ENCODE results near the gene FMO2. TPM values are rescaled to one million over a fixed set of nuclear protein-coding genes. Genes with fewer than 3 reads are reported as not detected.

FMO2 gene
- total RNA-seq, 2 donors from 2014 or later = not detected

- DNase-seq (ENCODE audit: low spot score in 2 of 2) (no peak), ATAC-seq (no peak)
- H3K36me3 Mint-ChIP-seq = no peaks in the 10 kb centered on the region
- peaks cover 0 to 4% of the 10 kb centered on the region in 2 donors for H3K9me3 Mint-ChIP-seq
- no peak overlapping the region for H3K27ac Mint-ChIP-seq
Measured at GRCh38 chr1:171161431-171161830, 23.7 kb upstream of the FMO2 start.

DNA sequence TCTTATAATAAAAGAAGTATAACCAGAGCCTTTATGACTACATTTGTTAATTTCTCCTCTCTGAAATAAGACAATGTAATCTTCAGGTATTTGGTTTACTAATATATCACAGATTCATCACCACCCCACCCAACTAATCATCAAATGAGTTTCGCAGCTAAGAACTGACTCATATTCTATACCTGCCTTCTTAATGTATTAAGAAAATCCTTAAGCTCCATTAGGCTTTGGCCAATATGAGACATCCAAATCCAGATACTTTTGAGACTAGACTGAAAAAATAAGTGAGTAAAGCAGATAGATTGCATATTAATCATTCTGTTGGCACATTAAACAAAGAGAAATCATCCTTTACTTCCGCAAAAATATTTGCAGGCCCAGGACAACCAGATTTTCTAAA lies 18.7 kb upstream of the FMO2 start:
- H3K9me3 Mint-ChIP-seq = no peaks in the 10 kb centered on the region
- no peaks in the 10 kb centered on the region for H3K36me3 Mint-ChIP-seq
- no peak for DNase-seq (ENCODE audit: low spot score in 2 of 2)
- no peak for ATAC-seq
- no peak overlapping the region for H3K27ac Mint-ChIP-seq

GRCh38 chr1:171167785-171168184 lies 17.3 kb upstream of the FMO2 start:
- Mint-ChIP-seq H3K27ac (no peak overlapping the region), H3K9me3 (no peaks in the 10 kb centered on the region), H3K36me3 (no peaks in the 10 kb centered on the region)
- no peak for ATAC-seq
- DNase-seq (ENCODE audit: low spot score in 2 of 2) = no peak

- Mint-ChIP-seq H3K36me3 (no peaks in the 10 kb centered on the region), H3K27ac (no peak overlapping the region), H3K9me3 (no peaks in the 10 kb centered on the region)
- no peak for ATAC-seq
- no peak for DNase-seq (ENCODE audit: low spot score in 2 of 2)
Measured at GRCh38 chr1:171172471-171172870, 12.6 kb upstream of the FMO2 start.

- DNase-seq (ENCODE audit: low spot score in 2 of 2) (no peak), ATAC-seq (no peak)
- Mint-ChIP-seq H3K27ac (no peak overlapping the region), H3K9me3 (no peaks in the 10 kb centered on the region), H3K36me3 (no peaks in the 10 kb centered on the region)
Measured at GRCh38 chr1:171173069-171173468, 12.0 kb upstream of the FMO2 start.

- no peak for ATAC-seq
Measured at GRCh38 chr1:171174560-171175294, 10.4 kb upstream of the FMO2 start.

DNA sequence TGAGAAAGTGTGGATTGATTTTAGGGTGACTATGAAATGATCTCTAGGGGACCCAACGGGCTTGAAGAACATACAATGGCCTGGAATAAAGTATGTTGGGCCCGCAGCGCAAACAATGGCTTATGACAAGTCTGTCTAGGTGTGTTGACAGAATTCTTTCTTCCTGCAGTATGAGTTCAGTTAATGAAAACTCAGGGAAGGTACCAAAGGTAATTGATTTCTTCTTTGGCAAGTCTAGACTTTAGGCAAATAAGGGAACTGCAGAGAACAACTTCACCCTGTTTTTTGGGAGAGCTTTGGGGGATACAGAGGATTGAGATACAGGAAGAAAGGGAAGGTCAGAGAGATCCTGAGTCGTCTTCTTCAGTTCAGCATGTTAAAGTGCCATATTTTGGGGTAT lies 7.8 kb upstream of the FMO2 start:
- H3K27ac Mint-ChIP-seq = no peak overlapping the region
- ATAC-seq (no peak), DNase-seq (ENCODE audit: low spot score in 2 of 2) (no peak)
- H3K36me3 Mint-ChIP-seq = no peaks in the 10 kb centered on the region
- H3K9me3 Mint-ChIP-seq = no peaks in the 10 kb centered on the region

More at GRCh38 chr1:171174560-171175294, 10.4 kb upstream of the FMO2 start:
- DNase-seq (ENCODE audit: low spot score in 2 of 2) = no peak
- H3K27ac Mint-ChIP-seq = no peak overlapping the region
- no peaks in the 10 kb centered on the region for H3K36me3 Mint-ChIP-seq
- no peaks in the 10 kb centered on the region for H3K9me3 Mint-ChIP-seq

GRCh38 chr1:171179318-171180227 lies 5.5 kb upstream of the FMO2 start:
- DNase-seq (ENCODE audit: low spot score in 2 of 2) (no peak), ATAC-seq (no peak)
- Mint-ChIP-seq H3K27ac (no peak overlapping the region), H3K36me3 (no peaks in the 10 kb centered on the region), H3K9me3 (no peaks in the 10 kb centered on the region)

DNA sequence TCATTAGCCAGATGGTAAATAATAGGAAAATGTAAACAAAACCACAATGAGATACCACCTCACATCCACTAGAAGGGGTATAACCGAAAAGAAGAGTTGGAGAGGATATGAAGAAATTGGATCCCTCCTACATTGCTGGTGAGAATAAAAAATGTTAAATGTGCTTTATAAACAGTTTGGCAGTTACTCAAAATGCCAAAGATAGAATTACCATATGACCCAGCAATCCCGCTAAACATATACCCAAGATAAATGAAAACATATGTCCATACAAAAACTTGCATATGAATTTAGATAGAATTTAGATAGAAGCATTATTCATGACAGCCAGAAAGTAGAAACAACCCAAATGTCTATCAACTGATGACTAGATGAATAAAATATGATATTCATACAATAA lies 4.4 kb upstream of the FMO2 start:
- Mint-ChIP-seq H3K36me3 (no peaks in the 10 kb centered on the region), H3K27ac (no peak overlapping the region), H3K9me3 (no peaks in the 10 kb centered on the region)
- no peak for DNase-seq (ENCODE audit: low spot score in 2 of 2)
- no peak for ATAC-seq

DNA sequence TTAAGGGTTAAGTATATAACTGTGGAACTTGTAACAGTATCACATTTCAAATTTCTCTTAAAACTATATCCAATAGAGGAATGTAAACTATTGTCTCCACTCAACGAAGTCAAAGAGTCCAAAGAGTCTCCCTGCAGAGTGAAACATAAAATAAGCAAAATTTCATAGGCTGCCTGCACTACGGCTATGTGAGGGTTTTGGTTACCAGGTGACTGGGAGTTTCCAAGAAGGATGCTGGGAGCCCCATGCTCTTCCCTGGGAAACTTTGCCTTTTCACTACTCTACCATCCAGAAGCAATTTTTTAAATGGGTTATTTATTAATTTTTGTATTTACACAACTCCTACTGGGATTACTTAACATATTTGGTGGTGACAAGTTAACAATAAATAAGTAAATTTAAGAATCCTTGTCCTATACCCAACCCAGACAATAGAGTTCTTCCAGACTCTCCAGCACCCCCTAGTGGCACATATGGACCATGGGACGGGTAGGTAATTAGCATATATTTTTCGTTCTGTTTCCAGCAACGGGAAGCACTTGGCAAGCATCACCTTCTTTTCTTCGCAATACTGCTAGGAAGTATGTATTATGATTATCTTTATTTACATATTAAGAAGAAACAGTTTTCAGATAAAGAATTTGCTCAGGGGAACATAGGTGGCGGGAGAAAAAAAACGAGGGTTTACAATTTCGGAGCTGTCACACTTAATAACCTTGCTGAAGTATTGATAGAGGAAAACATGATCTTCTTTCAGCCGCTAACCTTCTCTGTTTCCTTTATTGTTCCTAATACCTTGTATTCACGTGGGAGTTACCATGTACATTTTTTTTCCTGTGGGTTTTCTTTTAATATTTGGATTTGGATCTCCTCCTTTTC lies 3.5 kb downstream of the FMO2 start:
- ATAC-seq (peak in 1 of 2 donors; percentile 71), DNase-seq (ENCODE audit: low spot score in 2 of 2) (peak in 1 of 2 donors; percentile 57)
- Mint-ChIP-seq H3K27ac (no peak overlapping the region), H3K9me3 (no peaks in the 10 kb centered on the region), H3K36me3 (no peaks in the 10 kb centered on the region)

DNA sequence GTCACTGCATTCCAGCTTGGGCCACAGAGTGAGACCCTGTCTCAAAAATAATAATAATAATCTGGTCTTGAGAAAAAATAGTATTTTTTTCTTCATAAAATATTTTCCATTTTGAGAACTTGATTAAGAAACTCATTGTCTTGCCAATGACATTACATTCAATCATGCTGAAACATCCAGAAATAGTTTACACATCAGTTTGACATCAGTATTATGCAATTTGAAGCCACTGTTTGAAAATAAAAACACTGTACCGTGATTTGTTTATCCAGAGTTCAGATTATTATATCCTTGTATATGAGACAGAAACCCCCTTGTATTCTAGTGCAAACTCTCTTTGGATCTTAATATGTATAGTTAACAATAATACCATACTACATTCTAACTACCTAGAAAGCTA lies 6.9 kb downstream of the FMO2 start:
- no peaks in the 10 kb centered on the region for H3K9me3 Mint-ChIP-seq
- no peak for ATAC-seq
- H3K27ac Mint-ChIP-seq = no peak overlapping the region
- DNase-seq (ENCODE audit: low spot score in 2 of 2) = no peak
- no peaks in the 10 kb centered on the region for H3K36me3 Mint-ChIP-seq

- DNase-seq (ENCODE audit: low spot score in 2 of 2) = no peak
- Mint-ChIP-seq H3K27ac (no peak overlapping the region), H3K9me3 (no peaks in the 10 kb centered on the region), H3K36me3 (no peaks in the 10 kb centered on the region)
- ATAC-seq = no peak
Measured at GRCh38 chr1:171195767-171196166, 10.7 kb downstream of the FMO2 start.

- Mint-ChIP-seq H3K36me3 (no peaks in the 10 kb centered on the region), H3K9me3 (no peaks in the 10 kb centered on the region), H3K27ac (no peak overlapping the region)
- no peak for ATAC-seq
- no peak for DNase-seq (ENCODE audit: low spot score in 2 of 2)
Measured at GRCh38 chr1:171196351-171196750, 11.3 kb downstream of the FMO2 start.

DNA sequence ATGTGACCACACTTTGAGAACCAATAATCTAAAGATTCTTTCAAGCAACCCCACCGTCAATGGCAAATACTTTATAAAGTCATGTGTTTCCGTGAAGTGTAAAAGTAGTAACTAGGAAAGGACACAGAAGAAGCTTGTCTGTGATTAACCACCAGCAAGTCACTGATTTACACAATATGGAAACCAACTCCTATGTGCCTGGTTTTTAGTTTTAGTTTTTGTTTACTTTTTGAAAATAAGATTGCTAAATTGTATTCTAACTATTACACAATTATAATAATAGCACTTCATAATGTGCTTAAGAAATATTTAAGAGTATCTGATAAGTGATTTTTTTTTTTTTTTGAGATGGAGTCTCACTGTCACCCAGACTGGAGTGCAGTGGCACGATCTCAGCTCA lies 13.0 kb downstream of the FMO2 start:
- H3K36me3 Mint-ChIP-seq = no peaks in the 10 kb centered on the region
- DNase-seq (ENCODE audit: low spot score in 2 of 2) = no peak
- no peak overlapping the region for H3K27ac Mint-ChIP-seq
- no peak for ATAC-seq
- no peaks in the 10 kb centered on the region for H3K9me3 Mint-ChIP-seq

DNA sequence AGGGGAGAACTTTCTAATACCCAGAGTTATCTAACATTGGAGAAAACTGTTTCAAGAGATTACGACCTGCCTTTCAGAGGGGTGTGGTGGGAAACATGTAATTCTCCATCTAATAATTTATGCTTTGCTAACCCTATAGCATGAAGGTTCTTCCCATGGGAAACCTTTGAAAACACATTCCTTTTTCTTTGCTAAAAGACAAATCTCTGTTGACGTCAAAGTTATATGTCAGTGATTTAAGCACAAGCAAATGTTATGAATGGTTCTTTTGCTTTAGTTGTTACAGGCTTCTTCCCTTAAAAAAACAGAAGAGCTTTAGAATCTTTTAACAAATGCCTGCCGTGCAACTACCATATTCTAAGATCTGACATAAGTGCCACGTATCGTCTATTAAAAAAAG lies 19.2 kb downstream of the FMO2 start:
- Mint-ChIP-seq H3K27ac (no peak overlapping the region), H3K36me3 (no peaks in the 10 kb centered on the region), H3K9me3 (no peaks in the 10 kb centered on the region)
- DNase-seq (ENCODE audit: low spot score in 2 of 2) (no peak), ATAC-seq (no peak)

DNA sequence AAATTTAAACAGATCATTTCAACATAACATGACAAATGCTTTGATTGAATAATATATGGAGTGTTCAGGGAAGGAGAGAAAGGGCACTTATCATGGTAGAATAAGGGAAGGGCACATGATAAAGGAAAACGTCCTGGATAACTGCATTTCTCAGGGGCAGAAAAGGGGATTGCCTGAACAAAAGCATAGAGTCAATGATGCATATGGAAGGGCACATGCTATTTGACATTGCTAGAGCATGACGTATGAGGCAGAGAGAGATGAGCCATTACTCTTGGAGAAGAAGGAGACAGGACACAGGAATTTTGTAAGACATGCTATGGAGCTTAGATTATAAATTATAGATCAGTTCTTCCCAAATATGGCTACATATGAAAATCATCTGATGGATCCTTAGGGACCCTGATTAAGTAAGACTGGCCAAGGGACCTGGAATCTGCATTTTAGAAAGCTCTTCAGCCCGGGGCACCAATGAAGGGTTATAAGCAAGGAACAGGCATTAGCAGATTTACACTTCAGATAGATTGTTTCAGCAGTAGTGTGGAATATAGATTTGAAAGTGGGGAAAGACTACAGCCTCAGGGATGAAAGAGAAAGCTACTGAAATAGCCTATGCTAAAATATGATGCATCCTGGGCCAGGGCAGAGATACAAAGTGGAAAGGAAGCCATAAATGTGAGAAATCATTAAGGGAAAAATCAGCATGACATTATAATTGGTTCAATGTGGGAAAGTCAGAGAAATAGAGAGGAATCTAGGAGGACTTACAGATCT lies 21.3 kb downstream of the FMO2 start:
- no peak for DNase-seq (ENCODE audit: low spot score in 2 of 2)
- H3K9me3 Mint-ChIP-seq = no peaks in the 10 kb centered on the region
- ATAC-seq = no peak
- H3K27ac Mint-ChIP-seq = no peak overlapping the region
- H3K36me3 Mint-ChIP-seq = no peaks in the 10 kb centered on the region

Data from activated naive CD4-positive, alpha-beta T cell treated with anti-CD3 and anti-CD28 coated beads, Interleukin-2, amount 50 U/mL, for 72 hours (primary cell).